Fibroblast of lung (primary cell): ENCODE measurements around the gene EXOC2. TPM values are rescaled to one million over a fixed set of nuclear protein-coding genes. Genes with fewer than 3 reads are reported as not detected.

Experiments used
- DNase-seq, 2 donors: peaks; one replicate each; pipeline versions ENCODE4 v3.0.0 to v3.0.0-alpha.2; 2010; ENCODE audit warnings: low read depth in 2 of 2
- H2AFZ ChIP-seq: 2 replicates; pipeline ENCODE4 v1.5.1; 2012; ENCODE audit warnings: low read length, control low read depth, inconsistent platforms
- H3K27ac ChIP-seq: 2 replicates; pipeline ENCODE4 v1.5.1; 2011; ENCODE audit warnings: low read length, control low read depth; ENCODE audit not compliant: insufficient read depth
- H3K27me3 ChIP-seq: 2 replicates; pipeline ENCODE4 v1.5.1; 2011; ENCODE audit warnings: mild to moderate bottlenecking, low read length; ENCODE audit not compliant: control insufficient read depth, insufficient read depth
- H3K36me3 ChIP-seq: 2 replicates; pipeline ENCODE4 v1.5.1; 2011; ENCODE audit warnings: low read length; ENCODE audit not compliant: control insufficient read depth, insufficient read depth
- H3K4me1 ChIP-seq: 2 replicates; pipeline ENCODE4 v1.5.1; 2011; ENCODE audit warnings: low read length; ENCODE audit not compliant: control insufficient read depth, insufficient read depth; ENCODE audit errors: extremely low read depth
- H3K4me2 ChIP-seq: 2 replicates; pipeline ENCODE4 v1.5.1; 2011; ENCODE audit warnings: low read length, control low read depth; ENCODE audit not compliant: insufficient read depth; ENCODE audit errors: extremely low read depth
- H3K4me3 ChIP-seq, 4 experiments: fragments of 200-600 bp in 1 of 4; sonication (generic) in 1 of 4; replicated peaks in 1 of 4; 2 replicates each; pipeline ENCODE4 v1.5.1; 2011 to 2016; ENCODE audit warnings: low read length in 4 of 4, low read depth in 3 of 4, mild to moderate bottlenecking in 3 of 4, control low read depth in 2 of 4, inconsistent platforms in 1 of 4, mixed read lengths in 1 of 4; ENCODE audit not compliant: insufficient read depth in 1 of 4; ENCODE audit errors: control extremely low read depth in 1 of 4
- H3K79me2 ChIP-seq: 2 replicates; pipeline ENCODE4 v1.5.1; 2012; ENCODE audit warnings: mild to moderate bottlenecking, low read length, inconsistent platforms; ENCODE audit not compliant: control insufficient read depth, insufficient read depth
- H3K9ac ChIP-seq: 2 replicates; pipeline ENCODE4 v1.5.1; 2011; ENCODE audit warnings: mild to moderate bottlenecking, low read length, control low read depth; ENCODE audit not compliant: insufficient read depth
- H3K9me3 ChIP-seq: 2 replicates; pipeline ENCODE4 v1.5.1; 2012; ENCODE audit warnings: low read depth, low read length; ENCODE audit not compliant: control insufficient read depth, insufficient read depth
- H4K20me1 ChIP-seq: 2 replicates; pipeline ENCODE4 v1.5.1; 2011; ENCODE audit warnings: low read length; ENCODE audit not compliant: control insufficient read depth, insufficient read depth; ENCODE audit errors: extremely low read depth
- CTCF ChIP-seq, 2 donors: IDR thresholded peaks in 1 of 2; conservative IDR thresholded peaks in 1 of 2; 1 replicate in 1 of 2; 2 replicates in 1 of 2; pipeline ENCODE4 v1.5.1; 2011 to 2012; ENCODE audit warnings: low read length in 2 of 2, control low read depth in 1 of 2, inconsistent platforms in 1 of 2, low read depth in 1 of 2, mild to moderate bottlenecking in 1 of 2
- EZH2 ChIP-seq: IDR thresholded peaks from 2 replicates; pipeline ENCODE4 v1.5.1; 2012; ENCODE audit warnings: low read length, control low read depth, mild to moderate bottlenecking; ENCODE audit errors: missing control alignments
- polyA plus RNA-seq, 2 donors: library from polyadenylated mRNA; depleted of rRNA in 1 of 2; stranded (reverse) in 1 of 2; unstranded in 1 of 2; fragments of >200 nt; gene quantifications; 2 replicates each; pipeline ENCODE4 v1.2.1, GENCODE V29; 2011 to 2012; ENCODE audit warnings: missing spikeins in 1 of 2
- total RNA-seq: library from RNA; depleted of rRNA; stranded (reverse); fragments of >200 nt; gene quantifications from 2 replicates; pipeline ENCODE4 v1.2.1, GENCODE V29; 2014

Gene EXOC2
- total and polyA plus RNA-seq, 2 donors (not counting 1 experiment from before 2014, with no cell fraction given), result 19.7 to 42.3 TPM

GRCh38 chr6:684831-685636, 7.9 kb downstream of the EXOC2 start:
- Histone ChIP-seq H3K4me3 (no peak overlapping the region), H2AFZ (no peak overlapping the region), H3K4me2 (peak overlapping the region; percentile 73), H3K27me3 (no peaks in the 10 kb centered on the region), H3K4me1 (peaks cover 18% of the 10 kb centered on the region), H4K20me1 (peaks cover 2% of the 10 kb centered on the region), H3K36me3 (no peaks in the 10 kb centered on the region), H3K9ac (no peak overlapping the region), H3K79me2 (peaks cover 48% of the 10 kb centered on the region), H3K27ac (peak overlapping the region; percentile 49), H3K9me3 (no peaks in the 10 kb centered on the region)
- DNase-seq, result peak; percentile 63 to 77
- TF ChIP-seq CTCF (conservative IDR thresholded peaks at IDR 0.05 in 1 of 2, IDR thresholded peaks at IDR 0.05 in 1 of 2; ENCODE audit: low read depth in 1 of 2, low read length in 2 of 2) (no peak), EZH2 (no peak)

GRCh38 chr6:683742-684440, 9.0 kb downstream of the EXOC2 start:
- no peaks in the 10 kb centered on the region for H3K36me3 ChIP-seq
- H3K4me1 ChIP-seq, result peaks cover 21% of the 10 kb centered on the region
- H3K27me3 ChIP-seq, result no peaks in the 10 kb centered on the region
- peak overlapping the region; percentile 19 for H2AFZ ChIP-seq
- peak; percentile 95 to 96 for DNase-seq
- H4K20me1 ChIP-seq, result peaks cover 2% of the 10 kb centered on the region
- no peaks in the 10 kb centered on the region for H3K9me3 ChIP-seq
- peak overlapping the region; percentile 33 for H3K9ac ChIP-seq
- TF ChIP-seq CTCF (conservative IDR thresholded peaks at IDR 0.05 in 1 of 2, IDR thresholded peaks at IDR 0.05 in 1 of 2; ENCODE audit: low read depth in 1 of 2, low read length in 2 of 2) (no peak), EZH2 (no peak)
- H3K4me2 ChIP-seq, result peak overlapping the region; percentile 73
- peaks cover 46% of the 10 kb centered on the region for H3K79me2 ChIP-seq
- H3K27ac ChIP-seq, result peak overlapping the region; percentile 49
- H3K4me3 ChIP-seq, result peak overlapping the region; percentile 1 to 48 (median 38)

- peaks cover 51% of the 10 kb centered on the region for H3K79me2 ChIP-seq
- no peak overlapping the region for H3K4me2 ChIP-seq
- peaks cover 2% of the 10 kb centered on the region for H4K20me1 ChIP-seq
- H3K9ac ChIP-seq, result no peak overlapping the region
- no peak overlapping the region for H2AFZ ChIP-seq
- no peak overlapping the region for H3K4me3 ChIP-seq
- H3K27me3 ChIP-seq, result no peaks in the 10 kb centered on the region
- DNase-seq, result no peak
- TF ChIP-seq EZH2 (no peak), CTCF (conservative IDR thresholded peaks at IDR 0.05 in 1 of 2, IDR thresholded peaks at IDR 0.05 in 1 of 2; ENCODE audit: low read depth in 1 of 2, low read length in 2 of 2) (no peak)
- no peaks in the 10 kb centered on the region for H3K36me3 ChIP-seq
- H3K9me3 ChIP-seq, result no peaks in the 10 kb centered on the region
- peaks cover 25% of the 10 kb centered on the region for H3K4me1 ChIP-seq
- H3K27ac ChIP-seq, result peak overlapping the region; percentile 27
Measured at GRCh38 chr6:680666-681340, 12.1 kb downstream of the EXOC2 start.
